Subcutaneous adipose tissue (tissue), 4 donors: ENCODE data around the gene WDR47. TPM values are rescaled to one million over a fixed set of nuclear protein-coding genes. Genes with fewer than 3 reads are reported as not detected.

Experiments
- total RNA-seq, 4 donors: library from RNA; depleted of rRNA; stranded (reverse); fragments of >200 nt; gene quantifications; one replicate each; pipeline ENCODE4 v1.1.0, GENCODE V29; 2016
- TF ChIP-seq, protein P1 (sequence below): fragments of 450-650 bp; IDR thresholded peaks from one replicate; pipeline ENCODE4 v1.5.1; 2016; ENCODE audit warnings: low read depth, mild to moderate bottlenecking, control low read depth, antibody characterized with exemption, moderate library complexity

The WDR47 gene
- total RNA-seq, 4 donors from 2014 or later, result 13.0 to 18.1 (median 13.7) TPM

- TF ChIP-seq, protein P1, sequence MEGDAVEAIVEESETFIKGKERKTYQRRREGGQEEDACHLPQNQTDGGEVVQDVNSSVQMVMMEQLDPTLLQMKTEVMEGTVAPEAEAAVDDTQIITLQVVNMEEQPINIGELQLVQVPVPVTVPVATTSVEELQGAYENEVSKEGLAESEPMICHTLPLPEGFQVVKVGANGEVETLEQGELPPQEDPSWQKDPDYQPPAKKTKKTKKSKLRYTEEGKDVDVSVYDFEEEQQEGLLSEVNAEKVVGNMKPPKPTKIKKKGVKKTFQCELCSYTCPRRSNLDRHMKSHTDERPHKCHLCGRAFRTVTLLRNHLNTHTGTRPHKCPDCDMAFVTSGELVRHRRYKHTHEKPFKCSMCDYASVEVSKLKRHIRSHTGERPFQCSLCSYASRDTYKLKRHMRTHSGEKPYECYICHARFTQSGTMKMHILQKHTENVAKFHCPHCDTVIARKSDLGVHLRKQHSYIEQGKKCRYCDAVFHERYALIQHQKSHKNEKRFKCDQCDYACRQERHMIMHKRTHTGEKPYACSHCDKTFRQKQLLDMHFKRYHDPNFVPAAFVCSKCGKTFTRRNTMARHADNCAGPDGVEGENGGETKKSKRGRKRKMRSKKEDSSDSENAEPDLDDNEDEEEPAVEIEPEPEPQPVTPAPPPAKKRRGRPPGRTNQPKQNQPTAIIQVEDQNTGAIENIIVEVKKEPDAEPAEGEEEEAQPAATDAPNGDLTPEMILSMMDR, result no peak
Measured at GRCh38 chr1:109065137-109065536, 23.2 kb upstream of the WDR47 start.

DNA sequence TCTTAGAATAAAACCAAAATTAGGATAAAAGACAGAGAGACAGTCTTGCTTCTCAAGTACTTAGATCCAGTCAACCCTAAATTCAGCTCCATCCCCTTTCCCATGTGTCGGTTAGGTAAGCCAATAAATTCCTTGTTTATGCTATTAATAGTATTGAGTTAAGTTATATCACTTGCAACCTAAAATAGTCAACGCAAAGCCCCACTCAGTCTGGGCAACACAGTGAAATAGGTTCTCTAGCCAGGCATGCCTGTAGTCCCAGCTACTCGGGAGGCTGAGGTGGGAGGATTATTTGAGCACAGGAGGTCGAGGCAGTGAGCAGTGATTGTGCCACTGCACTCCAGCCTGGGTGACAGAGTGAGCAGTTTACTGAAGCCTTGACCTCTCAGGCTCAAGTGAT lies 19.3 kb upstream of the WDR47 start:
- TF ChIP-seq, protein P1, result no peak

- TF ChIP-seq, protein P1, result no peak
Measured at GRCh38 chr1:109060707-109061106, 18.8 kb upstream of the WDR47 start.

GRCh38 chr1:109059026-109059425 lies 17.1 kb upstream of the WDR47 start:
- TF ChIP-seq, protein P1, result no peak

DNA sequence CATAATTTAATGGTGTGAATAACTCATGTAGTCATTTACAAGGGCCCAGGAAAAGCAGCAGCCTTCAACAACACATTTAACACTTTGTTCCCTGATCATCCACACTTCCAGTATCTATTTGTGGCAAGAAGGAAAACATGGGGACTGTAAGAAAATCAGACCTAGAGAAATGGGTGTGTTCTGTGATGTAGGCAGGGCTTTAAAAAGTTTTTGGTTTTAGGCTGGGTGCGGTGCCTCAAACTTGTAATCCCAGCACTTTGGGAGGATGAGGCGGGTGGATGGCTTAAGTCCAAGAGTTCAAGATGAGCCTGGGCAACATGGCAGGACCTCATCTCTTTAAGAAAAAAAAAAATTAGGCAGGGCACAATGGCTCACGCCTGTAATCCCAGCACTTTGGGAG lies 14.2 kb upstream of the WDR47 start:
- TF ChIP-seq, protein P1, result no peak

GRCh38 chr1:109050228-109050995 lies 8.5 kb upstream of the WDR47 start:
- TF ChIP-seq, protein P1, result no peak

DNA sequence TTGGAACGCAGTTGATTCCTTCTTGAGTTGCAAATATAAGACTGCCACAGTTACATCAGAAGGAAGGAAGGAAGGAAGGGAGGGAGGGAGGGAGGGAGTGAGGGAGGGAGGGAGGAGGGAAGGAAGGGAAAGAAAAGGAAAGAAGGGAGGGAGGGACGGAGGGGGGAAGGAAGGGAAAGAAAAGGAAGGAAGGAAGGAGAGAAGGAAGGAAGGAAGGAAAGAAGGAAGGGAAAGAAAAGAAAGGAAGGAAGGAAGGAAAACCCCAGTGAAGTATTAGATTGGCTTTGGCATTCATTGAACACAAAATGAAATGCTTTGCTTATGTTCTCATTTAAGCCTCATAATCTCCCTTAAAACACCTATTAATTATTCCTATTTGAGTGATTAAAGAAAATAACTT lies 6.4 kb upstream of the WDR47 start:
- TF ChIP-seq, protein P1, result no peak
